Mesenchymal stem cell (in vitro differentiated cells and primary cell): ENCODE measurements around the gene PDPN.
A peak's percentile ranks its signal among the peaks of the same experiment; 100 is the strongest.

Experiments used
- DNase-seq: peaks from one replicate; pipeline ENCODE4 v3.0.0-alpha.2; 2013
- H2AFZ ChIP-seq: one replicate; pipeline ENCODE4 v1.6.1; 2013; ENCODE audit warnings: low read depth, mild to moderate bottlenecking, control low read depth, inconsistent platforms, low read length, moderate library complexity
- H2AK5ac ChIP-seq: 2 replicates; pipeline ENCODE4 v1.6.1; 2013; ENCODE audit warnings: low read length, moderate library complexity, mild to moderate bottlenecking, inconsistent platforms; ENCODE audit not compliant: severe bottlenecking
- H2BK120ac ChIP-seq: one replicate; pipeline ENCODE4 v1.6.1; 2013; ENCODE audit warnings: low read depth, mild to moderate bottlenecking, inconsistent platforms, low read length, moderate library complexity
- H2BK12ac ChIP-seq, 2 experiments: one replicate each; pipeline ENCODE4 v1.6.1; 2013; ENCODE audit warnings: inconsistent platforms in 2 of 2, low read length in 2 of 2, mild to moderate bottlenecking in 2 of 2, moderate library complexity in 2 of 2, control low read depth in 1 of 2
- H2BK15ac ChIP-seq: one replicate; pipeline ENCODE4 v1.6.1; 2013; ENCODE audit warnings: mild to moderate bottlenecking, low read depth, inconsistent platforms; ENCODE audit not compliant: poor library complexity, severe bottlenecking
- H2BK5ac ChIP-seq: 2 replicates; pipeline ENCODE4 v1.6.1; 2013; ENCODE audit warnings: low read depth, mild to moderate bottlenecking, low read length, control low read depth, inconsistent platforms; ENCODE audit not compliant: poor library complexity, severe bottlenecking
- H3K14ac ChIP-seq, 2 experiments: one replicate each; pipeline ENCODE4 v1.6.1; 2013; ENCODE audit warnings: inconsistent platforms in 2 of 2, low read length in 2 of 2, control low read depth in 1 of 2, mild to moderate bottlenecking in 1 of 2, moderate library complexity in 1 of 2
- H3K18ac ChIP-seq, 2 experiments: one replicate each; pipeline ENCODE4 v1.6.1; 2013; ENCODE audit warnings: inconsistent platforms in 2 of 2, low read length in 2 of 2, control low read depth in 1 of 2, low read depth in 1 of 2, mild to moderate bottlenecking in 1 of 2
- H3K23ac ChIP-seq, 2 experiments: one replicate each; pipeline ENCODE4 v1.6.1; 2013; ENCODE audit warnings: inconsistent platforms in 2 of 2, low read length in 2 of 2, mild to moderate bottlenecking in 2 of 2, moderate library complexity in 2 of 2, control low read depth in 1 of 2
- H3K27ac ChIP-seq: 2 replicates; pipeline ENCODE4 v1.5.1; 2013; ENCODE audit warnings: mild to moderate bottlenecking, moderate library complexity, low read length, control low read depth, inconsistent platforms; ENCODE audit not compliant: poor library complexity, severe bottlenecking
- H3K27me3 ChIP-seq, 2 experiments: 2 replicates each; pipeline versions ENCODE4 v1.6.1 to v1.7.0; 2013; ENCODE audit warnings: low read length in 2 of 2, mild to moderate bottlenecking in 2 of 2, moderate library complexity in 2 of 2, control low read depth in 1 of 2, inconsistent platforms in 1 of 2; ENCODE audit not compliant: control insufficient read depth in 1 of 2, insufficient read depth in 1 of 2
- H3K36me3 ChIP-seq, 2 experiments: 2 replicates each; pipeline versions ENCODE4 v1.6.1 to v1.7.0; 2013; ENCODE audit warnings: low read length in 2 of 2, control low read depth in 1 of 2, inconsistent platforms in 1 of 2, low read depth in 1 of 2, mild to moderate bottlenecking in 1 of 2; ENCODE audit not compliant: insufficient read depth in 2 of 2, control insufficient read depth in 1 of 2
- H3K4ac ChIP-seq, 2 experiments: one replicate each; pipeline ENCODE4 v1.6.1; 2013; ENCODE audit warnings: inconsistent platforms in 2 of 2, low read length in 2 of 2, mild to moderate bottlenecking in 2 of 2, moderate library complexity in 2 of 2, control low read depth in 1 of 2, low read depth in 1 of 2
- H3K4me1 ChIP-seq: 2 replicates; pipeline ENCODE4 v1.6.1; 2013; ENCODE audit warnings: low read depth, low read length, control low read depth; ENCODE audit not compliant: control insufficient read depth, insufficient read depth
- H3K4me2 ChIP-seq: 2 replicates; pipeline ENCODE4 v1.6.1; 2013; ENCODE audit warnings: low read length, mild to moderate bottlenecking, inconsistent platforms; ENCODE audit not compliant: poor library complexity, severe bottlenecking
- H3K4me3 ChIP-seq, 2 experiments: 2 replicates each; pipeline versions ENCODE4 v1.5.1 to v1.7.0; 2013; ENCODE audit warnings: low read length in 2 of 2, mild to moderate bottlenecking in 2 of 2, control low read depth in 1 of 2, low read depth in 1 of 2; ENCODE audit not compliant: insufficient read depth in 1 of 2
- H3K79me1 ChIP-seq: replicated peaks from 2 replicates; pipeline ENCODE4 v1.6.1; 2013; ENCODE audit warnings: mild to moderate bottlenecking, control low read depth, low read length, inconsistent platforms; ENCODE audit not compliant: poor library complexity, severe bottlenecking
- H3K9ac ChIP-seq: 2 replicates; pipeline ENCODE4 v1.7.0; 2013; ENCODE audit warnings: mild to moderate bottlenecking, low read length, moderate library complexity
- H3K9me3 ChIP-seq: 2 replicates; pipeline ENCODE4 v1.7.0; 2013; ENCODE audit warnings: mild to moderate bottlenecking, low read length; ENCODE audit not compliant: control insufficient read depth
- H4K8ac ChIP-seq: one replicate; pipeline ENCODE4 v1.6.1; 2013; ENCODE audit warnings: inconsistent platforms, mild to moderate bottlenecking, low read length, moderate library complexity
- H4K91ac ChIP-seq: one replicate; pipeline ENCODE4 v1.6.1; 2013; ENCODE audit warnings: mild to moderate bottlenecking, low read length, inconsistent platforms
- WGBS: methylation state at CpG from one replicate; pipeline ENCODE4 v1.1.7; 2013; ENCODE audit warnings: mixed read lengths; 5-methylcytosine and 5-hydroxymethylcytosine counted together

PDPN gene

GRCh38 chr1:13607002-13607401 lies 23.4 kb downstream of the PDPN start:
- Histone ChIP-seq H3K9ac (no peak overlapping the region), H4K8ac (no peak overlapping the region), H2BK15ac (no peak overlapping the region), H4K91ac (no peak overlapping the region), H2BK12ac (no peak overlapping the region), H3K27ac (no peak overlapping the region), H3K4ac (no peak overlapping the region), H3K27me3 (no peaks in the 10 kb centered on the region), H3K79me1 (no peaks in the 10 kb centered on the region), H2AFZ (no peak overlapping the region), H2BK5ac (no peak overlapping the region), H2AK5ac (no peak overlapping the region), H3K18ac (no peak overlapping the region), H3K4me1 (no peaks in the 10 kb centered on the region), H3K14ac (no peak overlapping the region), H2BK120ac (no peak overlapping the region), H3K9me3 (no peaks in the 10 kb centered on the region), H3K23ac (no peak overlapping the region), H3K36me3 (peaks cover 0 to 44% of the 10 kb centered on the region in 2 experiments), H3K4me3 (no peak overlapping the region), H3K4me2 (no peak overlapping the region)
- WGBS = 89% methylated on average over 5 of the region's 8 CpGs
- no peak for DNase-seq

GRCh38 chr1:13616234-13616633 lies 32.6 kb downstream of the PDPN start:
- Histone ChIP-seq H2AFZ (no peak overlapping the region), H3K27ac (no peak overlapping the region), H3K23ac (no peak overlapping the region), H4K91ac (peak overlapping the region; percentile 96), H3K4me2 (no peak overlapping the region), H3K4me3 (no peak overlapping the region), H3K14ac (no peak overlapping the region), H3K18ac (peak overlapping the region in 1 of 2 experiments; percentile 54), H3K9me3 (no peaks in the 10 kb centered on the region), H3K4ac (peak overlapping the region; percentile 6 to 81), H3K9ac (no peak overlapping the region), H2BK5ac (no peak overlapping the region), H3K36me3 (peaks cover 0 to 41% of the 10 kb centered on the region in 2 experiments), H3K4me1 (no peaks in the 10 kb centered on the region), H2BK120ac (no peak overlapping the region), H4K8ac (no peak overlapping the region), H2AK5ac (no peak overlapping the region), H2BK12ac (no peak overlapping the region), H3K27me3 (no peaks in the 10 kb centered on the region), H2BK15ac (no peak overlapping the region), H3K79me1 (no peaks in the 10 kb centered on the region)
- WGBS = 64% methylated on average over 5 of the region's 5 CpGs
- DNase-seq = peak; percentile 80

- 50% methylated on average over 2 of the region's 4 CpGs for WGBS
- peak; percentile 90 for DNase-seq
Measured at GRCh38 chr1:13617108-13617507, 33.5 kb downstream of the PDPN start.

GRCh38 chr1:13617773-13618172 lies 34.1 kb downstream of the PDPN start:
- Histone ChIP-seq H3K4me1 (no peaks in the 10 kb centered on the region), H2AK5ac (no peak overlapping the region), H3K14ac (no peak overlapping the region), H3K18ac (peak overlapping the region in 1 of 2 experiments; percentile 43), H2BK12ac (no peak overlapping the region), H3K9me3 (no peaks in the 10 kb centered on the region), H3K4me3 (no peak overlapping the region), H3K36me3 (peaks cover 0 to 32% of the 10 kb centered on the region in 2 experiments), H3K23ac (no peak overlapping the region), H2BK120ac (no peak overlapping the region), H3K79me1 (no peaks in the 10 kb centered on the region), H2BK5ac (no peak overlapping the region), H3K27me3 (no peaks in the 10 kb centered on the region), H3K4me2 (no peak overlapping the region), H4K8ac (no peak overlapping the region), H2BK15ac (peak overlapping the region; percentile 5), H3K4ac (no peak overlapping the region), H3K27ac (no peak overlapping the region), H2AFZ (no peak overlapping the region), H3K9ac (no peak overlapping the region), H4K91ac (no peak overlapping the region)
- DNase-seq = peak; percentile 25
- WGBS = 100% methylated on average over 1 of the region's 1 CpG

More at GRCh38 chr1:13617108-13617507, 33.5 kb downstream of the PDPN start:
- Histone ChIP-seq H3K18ac (no peak overlapping the region), H3K4me1 (no peaks in the 10 kb centered on the region), H2BK12ac (no peak overlapping the region), H3K4ac (no peak overlapping the region), H3K23ac (no peak overlapping the region), H3K79me1 (no peaks in the 10 kb centered on the region), H3K9me3 (no peaks in the 10 kb centered on the region), H3K9ac (no peak overlapping the region), H3K4me2 (no peak overlapping the region), H2AFZ (no peak overlapping the region), H2BK5ac (no peak overlapping the region), H3K14ac (no peak overlapping the region), H4K8ac (no peak overlapping the region), H3K4me3 (no peak overlapping the region), H3K27ac (no peak overlapping the region), H3K27me3 (no peaks in the 10 kb centered on the region), H3K36me3 (peaks cover 0 to 32% of the 10 kb centered on the region in 2 experiments), H2BK120ac (no peak overlapping the region), H2AK5ac (no peak overlapping the region), H2BK15ac (no peak overlapping the region), H4K91ac (no peak overlapping the region)
